Left renal cortex interstitium (tissue), 4 donors: ENCODE results near the gene TCEAL7. TPM values are rescaled to one million over a fixed set of nuclear protein-coding genes. Genes with fewer than 3 reads are reported as not detected.

ENCODE experiments used
- DNase-seq, 4 donors: peaks; one replicate each; pipeline ENCODE4 v3.0.0-alpha.2; 2013; ENCODE audit warnings: low read depth in 4 of 4, low spot score in 2 of 4, missing footprints in 1 of 4
- polyA plus RNA-seq, 4 donors: library from polyadenylated mRNA; unstranded; fragments of 120-200 nt; gene quantifications; one replicate each; pipeline ENCODE4 v1.2.1, GENCODE V29; 2013; ENCODE audit not compliant: insufficient read length in 4 of 4

The TCEAL7 gene
- polyA plus RNA-seq, 4 donors: 30.6 to 49.6 (median 38.2) TPM

DNA sequence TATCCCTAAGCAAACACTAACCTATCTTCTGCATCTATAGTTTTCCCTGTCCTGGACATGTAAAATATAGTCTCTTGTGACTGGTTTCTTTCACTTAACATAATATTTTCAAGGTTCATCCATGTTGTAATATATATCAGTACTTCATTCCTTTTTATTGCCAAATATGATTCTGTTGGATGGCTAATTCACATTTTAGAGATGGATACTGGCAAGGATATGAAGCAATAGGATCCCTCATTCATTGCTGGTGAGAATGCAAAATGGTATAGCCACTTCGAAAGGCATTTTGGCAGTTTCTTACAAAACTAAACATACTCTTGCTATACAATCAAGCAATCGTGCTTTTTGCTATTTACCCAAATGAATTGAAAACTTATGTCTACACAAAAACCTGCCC lies 33.0 kb downstream of the TCEAL7 start:
- no peak for DNase-seq

DNA sequence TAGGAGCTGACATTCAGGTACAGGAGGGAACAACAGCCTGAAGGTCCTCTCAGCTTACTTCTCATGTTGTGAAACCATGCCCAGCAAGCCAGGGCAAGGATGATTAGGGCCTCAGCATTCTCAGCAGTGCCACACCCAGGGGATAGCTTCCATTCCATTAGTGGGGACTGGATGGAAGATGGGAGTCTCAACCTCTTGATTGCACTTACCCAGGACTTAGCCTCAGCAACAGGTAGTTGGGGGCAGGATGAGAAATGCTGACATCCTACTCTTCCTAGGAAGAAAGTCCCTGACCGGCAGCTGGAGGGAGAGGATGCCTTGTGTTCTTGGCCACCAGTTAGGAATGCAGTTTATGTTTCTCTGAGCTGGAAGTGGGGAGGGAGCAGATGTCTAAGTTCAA lies 37.5 kb downstream of the TCEAL7 start:
- DNase-seq: no peak

DNA sequence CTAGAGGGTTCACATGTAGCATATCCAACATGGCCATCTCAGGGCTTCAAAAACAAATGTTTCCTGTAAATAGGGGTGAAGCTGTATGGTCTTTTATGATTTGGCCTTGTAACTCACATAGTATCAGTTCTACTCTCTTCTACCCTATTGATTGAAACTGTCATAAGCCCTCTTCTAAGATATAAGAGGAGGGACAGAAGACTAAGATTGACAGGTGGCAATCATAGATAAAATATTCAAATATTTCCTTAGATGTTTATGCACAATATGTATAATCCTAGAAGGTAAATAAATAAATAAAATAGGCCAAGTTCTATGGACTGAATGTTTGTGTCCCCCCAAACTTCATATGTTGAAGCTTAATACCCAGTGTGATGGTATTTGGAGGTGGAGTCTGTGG lies 39.4 kb downstream of the TCEAL7 start:
- DNase-seq: no peak

DNA sequence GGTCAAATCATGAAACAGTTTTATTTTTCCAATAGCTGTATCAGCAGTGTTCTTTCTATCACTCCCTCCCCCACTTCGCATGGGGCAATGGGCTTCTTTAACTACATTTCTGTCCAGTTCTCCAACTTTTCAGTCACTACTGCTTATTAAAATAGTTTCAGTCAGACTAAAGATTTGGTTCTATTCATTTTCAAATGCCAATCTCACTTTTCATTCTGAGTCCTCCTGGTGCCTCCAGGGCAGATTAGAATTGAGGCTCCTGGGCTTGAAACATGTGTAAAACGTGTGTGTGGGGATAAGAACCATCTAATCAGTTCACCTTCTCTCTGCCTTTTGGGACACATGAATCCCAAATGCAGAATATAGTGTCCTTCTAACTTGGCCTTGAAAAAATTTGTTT lies 42.8 kb downstream of the TCEAL7 start:
- no peak for DNase-seq

DNA sequence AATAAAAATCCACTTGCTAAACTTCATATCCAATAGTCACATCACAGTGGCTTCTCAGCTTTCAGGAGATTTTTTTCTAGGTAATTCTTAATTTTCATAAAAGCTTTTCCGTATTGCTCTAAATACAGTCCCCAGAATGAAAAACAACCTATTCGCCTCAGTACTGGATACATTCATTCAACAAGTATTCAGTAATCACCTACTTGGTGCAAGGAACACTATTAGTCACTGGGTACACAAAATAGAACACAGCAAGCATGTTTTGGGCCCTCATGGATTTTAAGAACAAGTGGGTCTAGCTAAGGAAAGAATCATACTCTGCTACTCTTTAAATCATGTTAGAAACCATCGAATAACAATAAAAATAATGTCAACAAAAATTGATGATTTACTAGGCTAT lies 43.5 kb downstream of the TCEAL7 start:
- DNase-seq: no peak

DNA sequence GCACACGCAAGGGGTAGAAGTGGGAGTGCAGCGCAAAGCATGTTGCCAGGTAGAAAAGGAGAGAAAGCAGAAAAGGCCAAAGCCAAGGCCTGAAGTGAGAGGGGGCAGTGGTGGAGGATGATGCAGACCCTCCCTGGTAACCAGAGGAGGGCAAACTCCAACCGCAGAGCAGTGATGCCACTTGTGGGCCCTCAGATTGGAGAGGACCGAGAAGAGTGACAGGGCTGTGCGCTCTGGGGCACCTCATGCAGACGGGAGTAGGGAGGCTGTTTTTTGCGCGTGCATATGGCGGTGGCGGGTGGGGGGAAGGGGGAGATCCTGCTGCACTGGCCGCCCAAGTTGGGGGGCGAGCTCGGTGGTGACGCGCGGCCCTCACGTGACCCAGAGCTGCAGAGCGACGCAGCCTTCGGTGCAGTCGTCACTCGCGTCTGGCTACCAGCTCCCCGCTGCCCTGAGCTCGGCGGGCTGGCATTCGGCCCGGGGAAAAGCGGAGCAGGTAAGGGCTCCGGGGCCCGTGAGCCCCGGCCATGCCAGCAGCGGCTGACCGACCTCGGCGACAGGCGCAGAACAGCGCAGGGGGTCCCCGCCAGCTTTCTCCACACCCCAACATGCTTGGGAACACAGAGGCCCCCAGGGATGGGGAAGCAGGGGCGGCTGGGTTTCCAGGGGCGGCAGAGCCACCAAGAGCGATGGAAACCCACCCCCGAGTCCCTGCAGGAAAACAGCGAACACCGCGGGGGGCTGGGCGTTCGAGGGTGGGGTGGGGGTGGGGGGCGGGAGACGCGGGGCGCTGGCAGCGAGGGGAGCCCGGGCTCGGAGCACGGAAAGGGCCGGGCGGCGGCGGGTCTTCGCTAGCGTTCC lies 46.3 kb downstream of the TCEAL7 start, which contains the start of gene BEX3:
TSS of gene BEX3 (plus strand) at position 421 of the 861 bp plus-strand sequence. CDS start 984 bp downstream, outside the sequence.
- DNase-seq: peak in 3 of 4 donors; percentile 37 to 60 (median 49)

DNA sequence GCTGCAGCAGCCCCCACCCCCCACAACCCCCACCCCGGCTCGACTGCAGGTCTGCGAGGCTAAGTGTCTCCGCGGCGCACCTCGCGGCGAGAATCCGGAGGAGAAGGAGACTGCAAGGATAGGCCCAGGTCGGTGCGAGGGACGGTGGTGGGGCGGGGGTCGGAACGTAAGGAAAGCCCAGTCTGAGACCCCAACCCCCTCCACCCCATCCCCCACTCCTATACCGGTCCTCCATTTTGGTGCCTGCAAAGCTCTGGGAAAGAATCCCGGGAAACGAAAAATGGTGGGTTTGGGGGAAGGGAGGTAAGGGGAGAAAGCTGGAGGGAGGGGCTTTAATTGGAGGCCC lies 46.9 kb downstream of the TCEAL7 start:
- peak in 2 of 4 donors; percentile 31 to 36 for DNase-seq

DNA sequence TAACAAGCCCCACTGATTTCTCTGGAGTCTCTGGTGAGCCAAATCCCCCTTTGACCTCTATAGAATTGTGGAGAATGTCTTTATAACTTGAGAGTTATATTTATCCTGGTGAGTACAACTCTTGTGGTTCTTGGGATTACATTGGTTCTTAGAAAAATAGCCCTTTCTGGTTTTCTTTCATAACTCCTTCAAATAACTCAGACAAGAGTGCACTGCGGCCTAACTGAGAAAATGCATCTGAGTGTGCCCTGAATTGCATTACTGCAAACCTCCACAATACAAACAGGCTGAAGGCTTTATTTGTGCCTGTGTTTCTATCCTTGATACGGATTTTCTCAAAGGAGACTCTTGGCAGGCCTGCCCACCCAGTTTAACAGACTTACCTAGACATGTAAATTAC lies 49.0 kb downstream of the TCEAL7 start:
- no peak for DNase-seq

Other genes starting within 250 kb of the TCEAL7 start
- under 1 TPM in 3 of 4 donors, not detected in 1; 0.16 to 0.47 (median 0.30) TPM for gene NXF3, start 237.1 kb upstream of the TCEAL7 start, polyA plus RNA-seq
- 100 to 1,000 TPM; 149 to 177 (median 160) TPM for gene BEX4, start 115.1 kb upstream of the TCEAL7 start, polyA plus RNA-seq
- gene TCEAL8, start 75.1 kb upstream of the TCEAL7 start, polyA plus RNA-seq: 100 to 1,000 TPM; 123 to 168 (median 141) TPM
- gene TCEAL5, start 53.5 kb upstream of the TCEAL7 start, polyA plus RNA-seq: 10 to 100 TPM; 13.6 to 15.9 (median 14.8) TPM
- 10 to 100 TPM; 67.7 to 89.6 (median 80.8) TPM for gene BEX2, start 19.2 kb upstream of the TCEAL7 start, polyA plus RNA-seq
- gene TCEAL9, start 26.3 kb downstream of the TCEAL7 start, polyA plus RNA-seq: 100 to 1,000 TPM; 195 to 252 (median 216) TPM
- gene BEX3, start 46.3 kb downstream of the TCEAL7 start, polyA plus RNA-seq: 100 to 1,000 TPM; 494 to 583 (median 538) TPM
- gene RAB40A, start 189.2 kb downstream of the TCEAL7 start, polyA plus RNA-seq: 1 to 10 TPM; 1.9 to 4.8 (median 3.5) TPM